OCI-LY7 (cell line): ENCODE results near the gene ANKRD36. TPM values are rescaled to one million over a fixed set of nuclear protein-coding genes. Genes with fewer than 3 reads are reported as not detected.
"Not testable (repeated sequence)": the region's sequence is repeated elsewhere in the genome, so short reads cannot be mapped to it uniquely, and the experiment has no call there.

ENCODE experiments used
- BruUV-seq: library from RNA; stranded (reverse); fragments of 400-500 nt; replicated peaks from 2 replicates; lab custom pipeline; 2021; lab: Mats Ljungman, UMichigan
- CTCF ChIA-PET: fragments of 300-600 bp; sonication (Branson Sonifier 250); formaldehyde crosslinking; loops from one replicate; lab custom pipeline; 2022; ENCODE audit warnings: antibody characterized with exemption; ENCODE audit not compliant: unreplicated experiment; lab: Charles Lee
- POLR2A ChIA-PET: fragments of 300-600 bp; sonication (Branson Sonifier 250); formaldehyde crosslinking; loops from one replicate; lab custom pipeline; 2022; ENCODE audit warnings: antibody characterized with exemption; lab: Charles Lee
- DNase-seq: peaks from one replicate; pipeline ENCODE4 v3.0.0-alpha.2; 2015; ENCODE audit warnings: low spot score
- H2AFZ ChIP-seq: fragments of 200-600 bp; sonication (generic), shearing (Covaris generic); 2 replicates; pipeline ENCODE4 v1.6.1; 2014; ENCODE audit warnings: mild to moderate bottlenecking, antibody characterized with exemption, low read length, moderate library complexity
- H3K27ac ChIP-seq: fragments of 200-600 bp; sonication (generic); 2 replicates; pipeline ENCODE4 v1.5.1; 2014; ENCODE audit warnings: mixed run types, low read depth, mild to moderate bottlenecking, moderate library complexity, low read length, inconsistent platforms; ENCODE audit not compliant: poor library complexity, severe bottlenecking
- H3K36me3 ChIP-seq: fragments of 200-600 bp; sonication (generic); 2 replicates; pipeline ENCODE4 v1.6.1; 2014; ENCODE audit warnings: mild to moderate bottlenecking, antibody characterized with exemption, low read length, moderate library complexity, mixed read lengths; ENCODE audit not compliant: insufficient read depth
- H3K4me1 ChIP-seq: fragments of 200-600 bp; sonication (generic); 2 replicates; pipeline ENCODE4 v1.5.1; 2014; ENCODE audit warnings: mild to moderate bottlenecking, low read length; ENCODE audit not compliant: insufficient read depth, poor library complexity, severe bottlenecking
- H3K4me2 ChIP-seq: fragments of 200-600 bp; sonication (generic); 2 replicates; pipeline ENCODE4 v1.6.1; 2014; ENCODE audit warnings: mild to moderate bottlenecking, low read length
- H3K4me3 ChIP-seq: fragments of 200-600 bp; sonication (generic); 2 replicates; pipeline ENCODE4 v1.5.1; 2014; ENCODE audit warnings: mild to moderate bottlenecking, low read depth, low read length; ENCODE audit not compliant: poor library complexity, severe bottlenecking
- H3K79me2 ChIP-seq: fragments of 200-600 bp; sonication (generic); 2 replicates; pipeline ENCODE4 v1.6.1; 2016; ENCODE audit warnings: low read depth, mild to moderate bottlenecking, low read length, moderate library complexity, mixed read lengths; ENCODE audit not compliant: insufficient read depth
- H3K9me2 ChIP-seq: fragments of 200-600 bp; sonication (generic); 2 replicates; pipeline ENCODE4 v1.6.1; 2016; ENCODE audit warnings: mild to moderate bottlenecking, low read length, mixed read lengths; ENCODE audit not compliant: insufficient read depth
- H3K9me3 ChIP-seq: fragments of 200-600 bp; sonication (generic); 2 replicates; pipeline ENCODE4 v1.6.1; 2014; ENCODE audit warnings: mild to moderate bottlenecking, mixed run types, low read length, mixed read lengths
- H4K20me1 ChIP-seq: fragments of 200-600 bp; sonication (generic); 2 replicates; pipeline ENCODE4 v1.6.1; 2014; ENCODE audit warnings: mild to moderate bottlenecking, antibody characterized with exemption, low read length, moderate library complexity, mixed read lengths; ENCODE audit not compliant: insufficient read depth
- EZH2phosphoT487 ChIP-seq: fragments of 200-600 bp; sonication (generic); IDR thresholded peaks from 2 replicates; pipeline ENCODE4 v1.6.1; 2018; ENCODE audit warnings: low read depth, borderline replicate concordance, mild to moderate bottlenecking, mixed run types, antibody characterized with exemption, low read length, moderate library complexity, mixed read lengths
- intact Hi-C: fragments of 100-400 bp; cut with micrococcal nuclease; formaldehyde crosslinking; loops from one replicate; pipeline ENCODE4 v1.10.0; 2022; ENCODE audit not compliant: unreplicated experiment
- total RNA-seq, 2 experiments: library from RNA; depleted of rRNA in 1 of 2; stranded (reverse); fragments of >200 nt in 1 of 2; shearing (Covaris generic) in 1 of 2; gene quantifications; 2 replicates each; pipeline ENCODE4 v1.2.3, GENCODE V29; 2014 to 2022

Gene ANKRD36
- total RNA-seq, 2 experiments from 2014 or later: 60.5 to 63.7 TPM

GRCh38 chr2:97261192-97261591, 148.2 kb downstream of the ANKRD36 start:
- H3K27ac ChIP-seq, POLR2A ChIA-PET, DNase-seq, H3K9me3 ChIP-seq, CTCF ChIA-PET, H3K4me1 ChIP-seq, H3K79me2 ChIP-seq, H3K4me3 ChIP-seq, H3K4me2 ChIP-seq, intact Hi-C loops, H3K36me3 ChIP-seq, H2AFZ ChIP-seq, H3K9me2 ChIP-seq, BruUV-seq, H4K20me1 ChIP-seq: not testable (repeated sequence)

- DNase-seq, H3K4me1 ChIP-seq, H3K79me2 ChIP-seq, H4K20me1 ChIP-seq, H3K4me2 ChIP-seq, intact Hi-C loops, H2AFZ ChIP-seq, H3K4me3 ChIP-seq, H3K27ac ChIP-seq, BruUV-seq, H3K9me3 ChIP-seq, H3K36me3 ChIP-seq, POLR2A ChIA-PET, H3K9me2 ChIP-seq, CTCF ChIA-PET: not testable (repeated sequence)
These were observed 153.5 kb downstream of the ANKRD36 start for GRCh38 chr2:97266449-97266848.

GRCh38 chr2:97267411-97268074, 154.6 kb downstream of the ANKRD36 start:
- DNase-seq: no peak
- H3K9me3 ChIP-seq: no peaks in the 10 kb centered on the region
- no TSS peak for BruUV-seq

GRCh38 chr2:97268075-97268591, 155.2 kb downstream of the ANKRD36 start:
- not testable (repeated sequence) for BruUV-seq, DNase-seq

More at GRCh38 chr2:97267411-97268074, 154.6 kb downstream of the ANKRD36 start:
- H3K9me2 ChIP-seq: no peaks in the 10 kb centered on the region
- H3K4me1 ChIP-seq: no peaks in the 10 kb centered on the region
- no peak overlapping the region for H2AFZ ChIP-seq
- H3K4me3 ChIP-seq: no peak overlapping the region
- no peak for TF ChIP-seq EZH2phosphoT487
- H4K20me1 ChIP-seq: no peaks in the 10 kb centered on the region
- H3K27ac ChIP-seq: no peak overlapping the region
- ChIA-PET POLR2A (no interaction called here), CTCF (no interaction called here)
- intact Hi-C loops: no loop called here
- H3K79me2 ChIP-seq: no peaks in the 10 kb centered on the region
- no peaks in the 10 kb centered on the region for H3K36me3 ChIP-seq
- H3K4me2 ChIP-seq: no peak overlapping the region

GRCh38 chr2:97276232-97276798, 163.4 kb downstream of the ANKRD36 start:
- not testable (repeated sequence) for DNase-seq, H3K9me2 ChIP-seq, BruUV-seq

More at GRCh38 chr2:97268075-97268591, 155.2 kb downstream of the ANKRD36 start:
- H3K4me3 ChIP-seq, H3K4me1 ChIP-seq, H3K27ac ChIP-seq, H3K9me2 ChIP-seq, H3K4me2 ChIP-seq, H2AFZ ChIP-seq, H3K36me3 ChIP-seq, H3K79me2 ChIP-seq, POLR2A ChIA-PET, intact Hi-C loops, H3K9me3 ChIP-seq, H4K20me1 ChIP-seq, CTCF ChIA-PET: not testable (repeated sequence)

GRCh38 chr2:97285187-97285586, 172.2 kb downstream of the ANKRD36 start:
- CTCF ChIA-PET, POLR2A ChIA-PET: not testable (repeated sequence)

More at GRCh38 chr2:97276232-97276798, 163.4 kb downstream of the ANKRD36 start:
- H4K20me1 ChIP-seq, POLR2A ChIA-PET, H3K9me3 ChIP-seq, H3K4me1 ChIP-seq, H3K36me3 ChIP-seq, CTCF ChIA-PET, H3K4me2 ChIP-seq, H3K4me3 ChIP-seq, H3K79me2 ChIP-seq, H3K27ac ChIP-seq, intact Hi-C loops, H2AFZ ChIP-seq: not testable (repeated sequence)

More at GRCh38 chr2:97285187-97285586, 172.2 kb downstream of the ANKRD36 start:
- DNase-seq, H3K79me2 ChIP-seq, H4K20me1 ChIP-seq, H3K4me2 ChIP-seq, H3K4me3 ChIP-seq, H3K9me2 ChIP-seq, H3K4me1 ChIP-seq, H3K36me3 ChIP-seq, BruUV-seq, intact Hi-C loops, H3K9me3 ChIP-seq, H3K27ac ChIP-seq, H2AFZ ChIP-seq: not testable (repeated sequence)
